ENCODE measurements around the gene ENAH. TPM values are rescaled to one million over a fixed set of nuclear protein-coding genes. Genes with fewer than 3 reads are reported as not detected.
"Not testable (repeated sequence)": the region's sequence is repeated elsewhere in the genome, so short reads cannot be mapped to it uniquely, and the experiment has no call there.

The ENAH gene
- total RNA-seq, 1 experiment from 2014 or later = 100 TPM

DNA sequence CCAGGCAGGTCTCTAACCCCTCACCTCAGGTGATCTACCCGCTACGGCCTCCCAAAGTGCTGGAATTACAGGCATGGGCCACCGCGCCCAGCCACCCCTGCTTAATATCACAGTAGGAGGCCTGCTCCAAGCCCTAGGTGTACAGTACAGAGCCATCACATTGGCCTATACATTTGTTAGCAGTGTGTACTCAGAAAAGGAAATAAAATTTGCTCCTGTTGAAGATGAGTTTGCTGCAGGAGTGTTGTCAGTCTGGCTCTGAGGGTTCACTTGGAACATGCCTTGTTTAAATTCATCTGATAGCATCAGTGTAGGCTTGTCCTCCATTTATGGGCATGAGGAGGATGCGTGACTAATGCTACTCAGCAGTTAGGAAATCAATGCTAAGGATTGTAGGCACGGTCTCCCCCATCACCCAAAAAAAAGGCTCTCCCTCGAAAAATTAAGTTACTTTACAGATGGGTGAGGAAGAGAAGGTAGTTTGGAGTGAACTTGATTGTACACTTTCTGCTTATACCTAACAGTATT is 4.6 kb upstream of the ENAH start:
- Histone ChIP-seq H3K4me3 (replicated peaks in 1 of 2; ENCODE audit: low read depth in 1 of 2, low read length in 2 of 2) (no peak overlapping the region), H4K20me1 (ENCODE audit: insufficient read depth) (no peaks in the 10 kb centered on the region), H3K4me1 (ENCODE audit: control insufficient read depth in 1 of 2, insufficient read depth in 2 of 2, low read length in 2 of 2) (peaks cover 38 to 47% of the 10 kb centered on the region in 2 experiments), H3K9ac (ENCODE audit: low read length) (no peak overlapping the region), H3K79me2 (ENCODE audit: insufficient read depth, low read length) (no peaks in the 10 kb centered on the region; the same call in 1 of the 2 replicates), H3K4me2 (ENCODE audit: low read length) (peak overlapping the region; percentile 30), H2AFZ (ENCODE audit: low read depth, low read length, poor library complexity, severe bottlenecking) (peak overlapping the region; percentile 81), H3K9me3 (ENCODE audit: control insufficient read depth in 1 of 2, insufficient read depth in 1 of 2, low read depth in 1 of 2, low read length in 2 of 2) (no peaks in the 10 kb centered on the region), H3K27ac (ENCODE audit: low read depth, low read length) (no peak overlapping the region), H3K36me3 (ENCODE audit: control insufficient read depth in 1 of 2, insufficient read depth in 2 of 2, low read length in 2 of 2) (no peaks in the 10 kb centered on the region), H3K9me2 (ENCODE audit: insufficient read depth) (no peaks in the 10 kb centered on the region), H3K27me3 (ENCODE audit: insufficient read depth, low read length) (no peaks in the 10 kb centered on the region)
- ChIA-PET CTCF (no interaction called here), POLR2A (no interaction called here), RAD21 (ENCODE audit: low non-redundant PET in 1 of 2, low total read pairs in 2 of 2, uncharacterized antibody in 2 of 2, unreplicated experiment in 2 of 2) (no interaction called here)
- intact Hi-C loops (cut with micrococcal nuclease) = loop anchor here (5.0 to 10.0 kb wide), 3 partner anchors 103 to 180 kb away; no protein-coding TSS in a partner anchor
- ATAC-seq (no peak), DNase-seq (ENCODE audit: low read depth, low spot score) (no peak)
- no TSS peak for BruUV-seq (replicated peaks)
- TF ChIP-seq TCF7L2 (IDR thresholded peaks at IDR 0.05; ENCODE audit: borderline replicate concordance, extremely low read depth, insufficient read depth, insufficient read length) (no peak), SIN3A (IDR thresholded peaks at IDR 0.05; ENCODE audit: low read depth) (no peak), SRF (IDR thresholded peaks at IDR 0.05; ENCODE audit: low read depth) (peak; percentile 73; the same call in 1 of the 2 replicates), POLR2AphosphoS5 (IDR thresholded peaks at IDR 0.05; ENCODE audit: low read depth, low read length) (no peak)

DNA sequence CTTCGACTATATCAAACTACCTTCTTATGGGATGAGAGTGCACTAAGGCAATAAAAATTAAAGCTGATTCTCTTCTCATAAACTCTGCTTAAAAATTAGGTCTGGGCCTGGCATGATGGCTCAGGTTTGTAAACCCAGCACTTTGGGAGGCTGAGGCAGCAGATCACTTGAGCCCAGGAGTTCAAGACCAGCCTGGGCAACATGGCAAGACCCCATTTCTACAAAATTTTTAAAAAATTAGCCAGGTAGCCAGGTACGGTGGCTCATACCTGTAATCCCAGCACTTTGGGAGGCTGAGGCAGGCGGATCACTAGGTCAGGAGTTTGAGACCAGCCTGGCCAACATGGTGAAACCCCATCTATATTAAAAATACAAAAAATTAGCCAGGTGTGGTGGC is 3.3 kb upstream of the ENAH start:
- RAD21 ChIA-PET (ENCODE audit: low non-redundant PET in 1 of 2, low total read pairs in 2 of 2, uncharacterized antibody in 2 of 2, unreplicated experiment in 2 of 2); H3K9ac ChIP-seq (ENCODE audit: low read length); H3K27me3 ChIP-seq (ENCODE audit: insufficient read depth, low read length); ATAC-seq; H3K9me2 ChIP-seq (ENCODE audit: insufficient read depth); DNase-seq (ENCODE audit: low read depth, low spot score); H4K20me1 ChIP-seq (ENCODE audit: insufficient read depth); CTCF ChIA-PET; H3K9me3 ChIP-seq (ENCODE audit: control insufficient read depth in 1 of 2, insufficient read depth in 1 of 2, low read depth in 1 of 2, low read length in 2 of 2); H3K36me3 ChIP-seq (ENCODE audit: control insufficient read depth in 1 of 2, insufficient read depth in 2 of 2, low read length in 2 of 2); BruUV-seq (replicated peaks); H3K4me3 ChIP-seq (replicated peaks in 1 of 2; ENCODE audit: low read depth in 1 of 2, low read length in 2 of 2): not testable (repeated sequence)
- H2AFZ ChIP-seq (ENCODE audit: low read depth, low read length, poor library complexity, severe bottlenecking) = peak overlapping the region; percentile 32
- H3K79me2 ChIP-seq (ENCODE audit: insufficient read depth, low read length) = peaks cover 12% of the 10 kb centered on the region
- peaks cover 40 to 54% of the 10 kb centered on the region in 2 experiments for H3K4me1 ChIP-seq (ENCODE audit: control insufficient read depth in 1 of 2, insufficient read depth in 2 of 2, low read length in 2 of 2)
- H3K27ac ChIP-seq (ENCODE audit: low read depth, low read length) = peak overlapping the region; percentile 66; the same call in 1 of the 2 replicates
- intact Hi-C loops (cut with micrococcal nuclease) = loop anchor here (5.0 to 10.0 kb wide), 3 partner anchors 101 to 179 kb away; no protein-coding TSS in a partner anchor
- POLR2A ChIA-PET = interaction anchor here (1.5 to 2.0 kb wide), 2 partner anchors 40 to 44 kb away, joined by 7 to 9 read pairs; no protein-coding TSS in a partner anchor
- peak overlapping the region; percentile 64 for H3K4me2 ChIP-seq (ENCODE audit: low read length)
